ENCODE data around the gene JPH4. TPM values are rescaled to one million over a fixed set of nuclear protein-coding genes. Genes with fewer than 3 reads are reported as not detected.

JPH4 gene
- total RNA-seq, 4 donors from 2014 or later: 0.27 to 0.48 TPM; not detected in 2

DNA sequence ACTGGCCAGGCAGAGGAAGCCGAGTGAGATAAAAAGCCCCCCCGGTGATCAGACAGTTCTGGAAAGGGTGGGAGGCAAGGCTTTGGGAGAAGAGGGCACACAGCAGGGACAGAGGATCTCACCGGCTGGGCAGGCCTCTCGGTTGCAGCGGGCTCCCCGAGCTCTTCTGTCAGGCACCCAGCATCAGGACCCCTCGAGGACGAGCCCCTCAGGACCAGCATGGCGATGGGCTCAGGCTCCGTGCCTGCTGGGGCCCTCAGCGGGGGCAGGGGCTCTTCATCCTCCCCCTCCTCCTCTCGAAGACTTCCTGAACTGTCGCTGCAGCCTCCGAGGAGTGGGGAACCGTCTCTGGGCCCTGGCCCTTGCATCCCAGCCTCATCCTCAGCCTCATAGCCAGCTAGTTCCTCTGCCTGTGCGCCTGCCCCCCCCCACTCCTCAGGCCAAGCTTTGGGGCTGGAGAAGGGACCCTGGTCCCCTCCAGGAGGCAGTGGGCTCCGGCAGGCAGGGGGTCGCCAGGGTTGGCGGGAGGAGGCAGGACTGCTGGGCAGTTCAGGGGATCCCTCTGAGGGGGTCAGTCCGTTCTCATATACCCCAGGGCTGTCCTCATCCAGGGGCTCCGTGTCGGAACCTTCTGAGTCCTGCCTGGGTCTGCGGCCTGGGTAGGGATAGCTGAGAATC is 7.6 kb downstream of the JPH4 start:
- in situ Hi-C loops (cut with MboI; ENCODE audit: low pct_ligation_motif_present in 1 of 4, low pct_unique_long_range_greater_than_20kb in 1 of 4, low sequenced_read_pairs in 3 of 4): loop anchor here in 2 of 4 donors (25.0 kb wide), 1 partner anchor 234 kb away; no protein-coding TSS in a partner anchor
- intact Hi-C loops (cut with DNase I; ENCODE audit: low total_unique reads): no loop called here
- TF ChIP-seq EP300 (IDR thresholded peaks at IDR 0.05; ENCODE audit: low read depth) (no peak), POLR2AphosphoS5 (IDR thresholded peaks at IDR 0.05) (no peak)
- TF ChIP-seq, protein P1, sequence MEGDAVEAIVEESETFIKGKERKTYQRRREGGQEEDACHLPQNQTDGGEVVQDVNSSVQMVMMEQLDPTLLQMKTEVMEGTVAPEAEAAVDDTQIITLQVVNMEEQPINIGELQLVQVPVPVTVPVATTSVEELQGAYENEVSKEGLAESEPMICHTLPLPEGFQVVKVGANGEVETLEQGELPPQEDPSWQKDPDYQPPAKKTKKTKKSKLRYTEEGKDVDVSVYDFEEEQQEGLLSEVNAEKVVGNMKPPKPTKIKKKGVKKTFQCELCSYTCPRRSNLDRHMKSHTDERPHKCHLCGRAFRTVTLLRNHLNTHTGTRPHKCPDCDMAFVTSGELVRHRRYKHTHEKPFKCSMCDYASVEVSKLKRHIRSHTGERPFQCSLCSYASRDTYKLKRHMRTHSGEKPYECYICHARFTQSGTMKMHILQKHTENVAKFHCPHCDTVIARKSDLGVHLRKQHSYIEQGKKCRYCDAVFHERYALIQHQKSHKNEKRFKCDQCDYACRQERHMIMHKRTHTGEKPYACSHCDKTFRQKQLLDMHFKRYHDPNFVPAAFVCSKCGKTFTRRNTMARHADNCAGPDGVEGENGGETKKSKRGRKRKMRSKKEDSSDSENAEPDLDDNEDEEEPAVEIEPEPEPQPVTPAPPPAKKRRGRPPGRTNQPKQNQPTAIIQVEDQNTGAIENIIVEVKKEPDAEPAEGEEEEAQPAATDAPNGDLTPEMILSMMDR (IDR thresholded peaks at IDR 0.05): no peak
- no peaks in the 10 kb centered on the region for H3K9me3 ChIP-seq
- no peak for DNase-seq
- no peak overlapping the region for H3K4me3 ChIP-seq
- H3K36me3 ChIP-seq: no peaks in the 10 kb centered on the region
- no peak overlapping the region for H3K27ac ChIP-seq
- WGBS, 2 donors (ENCODE audit: low coverage in 1 of 2): 85 to 90% methylated on average over 2 to 22 of the region's 23 CpGs
- H3K4me1 ChIP-seq: peaks cover 4 to 19% (median 15%) of the 10 kb centered on the region in 4 donors
- H3K27me3 ChIP-seq: peaks cover 21% of the 10 kb centered on the region

DNA sequence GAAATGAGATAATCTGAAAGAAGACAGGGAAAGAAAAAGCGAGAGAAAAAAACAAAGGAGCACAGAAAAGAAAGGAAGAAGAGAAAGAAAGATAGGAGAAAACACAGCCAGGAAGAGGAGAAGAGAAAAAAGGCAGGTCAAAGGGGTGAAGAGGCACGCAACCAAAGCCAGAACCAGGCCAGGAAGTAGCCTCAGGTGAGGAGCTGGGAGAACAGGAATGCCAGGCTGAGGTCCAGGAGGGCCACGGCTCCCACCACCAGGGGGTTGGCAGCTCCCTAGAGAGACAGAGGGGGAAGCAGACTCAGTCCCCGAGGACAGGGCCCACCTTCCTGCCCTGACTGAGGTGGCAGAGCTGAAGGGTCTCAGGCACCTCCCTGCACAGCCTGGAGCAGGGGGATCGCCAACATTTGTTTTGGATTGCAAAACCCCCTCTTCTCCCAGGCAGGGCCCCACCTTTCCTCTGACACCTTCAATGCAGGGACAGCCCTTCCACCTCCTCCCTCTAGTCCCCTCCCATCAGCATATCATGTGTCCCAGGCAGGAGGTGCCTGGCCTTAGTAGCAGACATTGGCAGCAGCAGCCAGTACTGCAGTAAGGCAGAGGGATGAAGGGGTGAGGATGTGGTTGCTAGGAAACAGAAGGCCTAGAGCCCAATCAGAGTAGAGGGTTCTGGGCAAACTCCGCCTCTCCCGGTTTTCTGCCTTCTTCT is 9.0 kb downstream of the JPH4 start:
- no peak overlapping the region for H3K27ac ChIP-seq
- intact Hi-C loops (cut with DNase I; ENCODE audit: low total_unique reads) (no loop called here), in situ Hi-C loops (cut with MboI; ENCODE audit: low pct_ligation_motif_present in 1 of 4, low pct_unique_long_range_greater_than_20kb in 1 of 4, low sequenced_read_pairs in 3 of 4) (loop anchor here in 2 of 4 donors (10.0 to 25.0 kb wide), 2 partner anchors 85 to 232 kb away; no protein-coding TSS in a partner anchor)
- H3K4me1 ChIP-seq: peaks cover 4 to 19% (median 13%) of the 10 kb centered on the region in 4 donors
- no peak for DNase-seq
- WGBS, 2 donors (ENCODE audit: low coverage in 1 of 2): 40 to 68% methylated on average over 1 to 7 of the region's 7 CpGs
- TF ChIP-seq, protein P1 (IDR thresholded peaks at IDR 0.05): no peak
- TF ChIP-seq POLR2AphosphoS5 (IDR thresholded peaks at IDR 0.05) (no peak), POLR2A (IDR thresholded peaks at IDR 0.05) (no peak), EP300 (IDR thresholded peaks at IDR 0.05; ENCODE audit: low read depth) (no peak)
- H3K4me3 ChIP-seq: no peak overlapping the region
- no peaks in the 10 kb centered on the region for H3K9me3 ChIP-seq
- H3K27me3 ChIP-seq: peaks cover 7% of the 10 kb centered on the region
- H3K36me3 ChIP-seq: no peaks in the 10 kb centered on the region

- Histone ChIP-seq H3K4me3 (no peak overlapping the region), H3K4me1 (peaks cover 4 to 19% (median 13%) of the 10 kb centered on the region in 4 donors), H3K9me3 (no peaks in the 10 kb centered on the region), H3K36me3 (no peaks in the 10 kb centered on the region), H3K27ac (peak overlapping the region in 1 of 4 donors; percentile 81), H3K27me3 (no peaks in the 10 kb centered on the region)
- no peak for TF ChIP-seq POLR2A (IDR thresholded peaks at IDR 0.05)
- TF ChIP-seq, protein P1 (IDR thresholded peaks at IDR 0.05): peak in 1 of 5 experiments; percentile 25
- no peak for TF ChIP-seq POLR2AphosphoS5 (IDR thresholded peaks at IDR 0.05)
- 59 to 65% methylated on average over 4 to 6 of the region's 6 CpGs for WGBS, 2 donors (ENCODE audit: low coverage in 1 of 2)
- no peak for DNase-seq
- intact Hi-C loops (cut with DNase I; ENCODE audit: low total_unique reads): no loop called here
- in situ Hi-C loops (cut with MboI; ENCODE audit: low pct_ligation_motif_present in 1 of 4, low pct_unique_long_range_greater_than_20kb in 1 of 4, low sequenced_read_pairs in 3 of 4): loop anchor here in 2 of 4 donors (10.0 to 25.0 kb wide), 2 partner anchors 84 to 231 kb away; no protein-coding TSS in a partner anchor
These were observed 9.8 kb downstream of the JPH4 start for GRCh38 chr14:23568600-23569331.

Measured in transverse colon (tissue), 4 donors.